Measurements from ENCODE around the gene PRRC2A.

DNA sequence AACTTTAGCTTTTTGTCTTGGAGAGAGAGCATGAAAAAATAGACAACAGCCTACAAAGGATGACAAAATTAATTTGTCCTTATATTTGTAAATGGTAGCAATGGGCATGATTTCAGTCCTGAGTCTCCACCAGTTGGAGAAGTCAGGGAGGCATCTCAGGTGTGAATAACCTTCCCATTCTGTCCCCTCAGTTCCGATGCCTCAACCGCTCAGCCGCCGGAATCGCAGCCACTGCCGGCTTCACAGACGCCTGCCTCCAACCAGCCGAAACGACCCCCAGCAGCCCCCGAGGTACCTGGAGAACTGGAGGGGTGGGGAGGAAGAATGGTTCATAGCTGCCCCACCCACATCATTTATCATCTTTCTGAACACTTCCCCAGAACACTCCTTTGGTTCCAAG is 3.6 kb downstream of the PRRC2A start:
- TF ChIP-seq POLR2A (IDR thresholded peaks at IDR 0.05) = no peak
- TF ChIP-seq, protein P1, sequence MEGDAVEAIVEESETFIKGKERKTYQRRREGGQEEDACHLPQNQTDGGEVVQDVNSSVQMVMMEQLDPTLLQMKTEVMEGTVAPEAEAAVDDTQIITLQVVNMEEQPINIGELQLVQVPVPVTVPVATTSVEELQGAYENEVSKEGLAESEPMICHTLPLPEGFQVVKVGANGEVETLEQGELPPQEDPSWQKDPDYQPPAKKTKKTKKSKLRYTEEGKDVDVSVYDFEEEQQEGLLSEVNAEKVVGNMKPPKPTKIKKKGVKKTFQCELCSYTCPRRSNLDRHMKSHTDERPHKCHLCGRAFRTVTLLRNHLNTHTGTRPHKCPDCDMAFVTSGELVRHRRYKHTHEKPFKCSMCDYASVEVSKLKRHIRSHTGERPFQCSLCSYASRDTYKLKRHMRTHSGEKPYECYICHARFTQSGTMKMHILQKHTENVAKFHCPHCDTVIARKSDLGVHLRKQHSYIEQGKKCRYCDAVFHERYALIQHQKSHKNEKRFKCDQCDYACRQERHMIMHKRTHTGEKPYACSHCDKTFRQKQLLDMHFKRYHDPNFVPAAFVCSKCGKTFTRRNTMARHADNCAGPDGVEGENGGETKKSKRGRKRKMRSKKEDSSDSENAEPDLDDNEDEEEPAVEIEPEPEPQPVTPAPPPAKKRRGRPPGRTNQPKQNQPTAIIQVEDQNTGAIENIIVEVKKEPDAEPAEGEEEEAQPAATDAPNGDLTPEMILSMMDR (IDR thresholded peaks at IDR 0.05) = no peak
- TF ChIP-seq POLR2AphosphoS5 (IDR thresholded peaks at IDR 0.05) = no peak
- no peak for TF ChIP-seq EP300 (IDR thresholded peaks at IDR 0.05)

Measured in upper lobe of left lung (tissue), 4 donors.